Keratinocyte (primary cell): ENCODE results near the gene TMEM135. TPM values are rescaled to one million over a fixed set of nuclear protein-coding genes. Genes with fewer than 3 reads are reported as not detected.

Experiments used
- DNase-seq: peaks from one replicate; pipeline ENCODE4 v3.0.0-alpha.2; 2011; ENCODE audit warnings: low read depth, missing footprints, low spot score
- FAIRE-seq: peaks from 2 replicates; lab custom pipeline; 2011; peaks lifted over from hg19 to GRCh38; lab: Jason Lieb, UNC
- H2AFZ ChIP-seq: 2 replicates; pipeline ENCODE4 v1.6.0; 2012; ENCODE audit warnings: low read length, control low read depth, inconsistent platforms; ENCODE audit not compliant: control insufficient read depth
- H3K27ac ChIP-seq: 2 replicates; pipeline ENCODE4 v1.5.1; 2011; ENCODE audit warnings: low read length; ENCODE audit not compliant: control insufficient read depth, insufficient read depth
- H3K27me3 ChIP-seq: 3 replicates; pipeline ENCODE4 v1.6.0; 2011; ENCODE audit warnings: low read length; ENCODE audit not compliant: control insufficient read depth, insufficient read depth; ENCODE audit errors: extremely low read depth
- H3K36me3 ChIP-seq, 2 experiments: 2 replicates in 1 of 2; 3 replicates in 1 of 2; pipeline ENCODE4 v1.5.1; 2011; ENCODE audit warnings: low read length in 2 of 2, mild to moderate bottlenecking in 1 of 2; ENCODE audit not compliant: control insufficient read depth in 2 of 2, insufficient read depth in 2 of 2; ENCODE audit errors: extremely low read depth in 1 of 2
- H3K4me1 ChIP-seq: 3 replicates; pipeline ENCODE4 v1.5.1; 2011; ENCODE audit warnings: low read length; ENCODE audit not compliant: control insufficient read depth, insufficient read depth; ENCODE audit errors: extremely low read depth
- H3K4me2 ChIP-seq: 3 replicates; pipeline ENCODE4 v1.6.0; 2011; ENCODE audit warnings: low read depth, low read length; ENCODE audit not compliant: control insufficient read depth, insufficient read depth; ENCODE audit errors: extremely low read depth
- H3K4me3 ChIP-seq, 3 experiments: fragments of 200-600 bp in 1 of 3; sonication (generic) in 1 of 3; 2 replicates in 2 of 3; 3 replicates in 1 of 3; pipeline ENCODE4 v1.5.1; 2011 to 2016; ENCODE audit warnings: low read length in 3 of 3, mild to moderate bottlenecking in 3 of 3, control low read depth in 2 of 3, inconsistent platforms in 1 of 3, low read depth in 1 of 3, mixed read lengths in 1 of 3, mixed run types in 1 of 3, moderate library complexity in 1 of 3; ENCODE audit not compliant: control insufficient read depth in 2 of 3, insufficient read depth in 2 of 3; ENCODE audit errors: extremely low read depth in 1 of 3
- H3K79me2 ChIP-seq: 2 replicates; pipeline ENCODE4 v1.6.0; 2012; ENCODE audit warnings: low read length; ENCODE audit not compliant: control insufficient read depth, insufficient read depth
- H3K9ac ChIP-seq: 3 replicates; pipeline ENCODE4 v1.6.0; 2011; ENCODE audit warnings: low read length; ENCODE audit not compliant: control insufficient read depth, insufficient read depth; ENCODE audit errors: extremely low read depth
- H3K9me1 ChIP-seq: 3 replicates; pipeline ENCODE4 v1.6.0; 2011; ENCODE audit warnings: low read length; ENCODE audit not compliant: control insufficient read depth, insufficient read depth; ENCODE audit errors: extremely low read depth
- H3K9me3 ChIP-seq: 2 replicates; pipeline ENCODE4 v1.5.1; 2012; ENCODE audit warnings: low read depth, low read length; ENCODE audit not compliant: control insufficient read depth
- H4K20me1 ChIP-seq: 3 replicates; pipeline ENCODE4 v1.6.0; 2011; ENCODE audit warnings: low read length; ENCODE audit not compliant: control insufficient read depth, insufficient read depth; ENCODE audit errors: extremely low read depth
- CTCF ChIP-seq, 3 experiments: IDR thresholded peaks in 1 of 3; conservative IDR thresholded peaks in 1 of 3; optimal IDR thresholded peaks in 1 of 3; 2 replicates in 2 of 3; 3 replicates in 1 of 3; pipeline versions ENCODE3 to v1.5.1; 2011; ENCODE audit warnings: low read length in 3 of 3, mild to moderate bottlenecking in 3 of 3, moderate library complexity in 2 of 3, control low read depth in 1 of 3, inconsistent platforms in 1 of 3; ENCODE audit not compliant: insufficient read depth in 2 of 3; ENCODE audit errors: extremely low read depth in 1 of 3
- EZH2 ChIP-seq: IDR thresholded peaks from one replicate; pipeline ENCODE4 v1.6.1; 2012; ENCODE audit warnings: inconsistent platforms, mild to moderate bottlenecking, low read length, moderate library complexity
- dilution Hi-C: fragments of 300-500 bp; cut with MboI; formaldehyde crosslinking; loops from one replicate; pipeline ENCODE4 v1.7.0; 2020; ENCODE audit warnings: low sequenced_read_pairs; ENCODE audit not compliant: extremely low pct_ligation_motif_present
- polyA plus RNA-seq, 5 experiments: library from polyadenylated mRNA; depleted of rRNA in 3 of 5; stranded (reverse) in 3 of 5; stranded (forward) in 1 of 5; unstranded in 1 of 5; fragments of >200 nt; gene quantifications; 1 replicate in 1 of 5; 2 replicates in 3 of 5; 3 replicates in 1 of 5; pipeline versions ENCODE4 v1.2.1 to v1.2.3, GENCODE V29; 2011 to 2012; ENCODE audit warnings: missing spikeins in 2 of 5, low read depth in 1 of 5, low replicate concordance in 1 of 5

TMEM135 gene
- polyA plus RNA-seq, 1 donor (not counting 4 experiments of a cell fraction or from before 2014, with no cell fraction given), result 15.0 TPM

GRCh38 chr11:87372065-87372464 is 334.3 kb downstream of the TMEM135 start:
- no peaks in the 10 kb centered on the region for H3K36me3 ChIP-seq
- H4K20me1 ChIP-seq, result no peaks in the 10 kb centered on the region
- H3K27ac ChIP-seq, result no peak overlapping the region
- no peaks in the 10 kb centered on the region for H3K27me3 ChIP-seq
- no peak overlapping the region for H3K4me2 ChIP-seq
- H3K79me2 ChIP-seq, result no peaks in the 10 kb centered on the region
- no peak overlapping the region for H2AFZ ChIP-seq
- H3K9me3 ChIP-seq, result no peaks in the 10 kb centered on the region
- no peak overlapping the region for H3K9ac ChIP-seq
- FAIRE-seq (no peak), DNase-seq (no peak)
- H3K4me1 ChIP-seq, result peaks cover 24% of the 10 kb centered on the region
- dilution Hi-C loops, result no loop called here
- TF ChIP-seq EZH2, result no peak
- TF ChIP-seq CTCF (optimal IDR thresholded peaks at IDR 0.05 in 1 of 3, IDR thresholded peaks at IDR 0.05 in 1 of 3, conservative IDR thresholded peaks at IDR 0.05 in 1 of 3; ENCODE audit: extremely low read depth in 1 of 3, insufficient read depth in 2 of 3, low read length in 3 of 3), result no peak
- H3K4me3 ChIP-seq, result no peak overlapping the region
- no peaks in the 10 kb centered on the region for H3K9me1 ChIP-seq

Other genes starting within 250 kb of the TMEM135 start
- gene PRSS23, start 237.4 kb upstream of the TMEM135 start, polyA plus RNA-seq, result 126 to 168 TPM (median 143 TPM) in 3 replicates
- 0.51 to 0.56 TPM (median 0.53 TPM) in 3 replicates for gene FZD4, start 82.5 kb upstream of the TMEM135 start, polyA plus RNA-seq